Measurements from ENCODE around the gene METTL26. TPM values are rescaled to one million over a fixed set of nuclear protein-coding genes. Genes with fewer than 3 reads are reported as not detected.

Gene METTL26
- total and polyA plus RNA-seq, 2 donors = 26.7 to 135 TPM

DNA sequence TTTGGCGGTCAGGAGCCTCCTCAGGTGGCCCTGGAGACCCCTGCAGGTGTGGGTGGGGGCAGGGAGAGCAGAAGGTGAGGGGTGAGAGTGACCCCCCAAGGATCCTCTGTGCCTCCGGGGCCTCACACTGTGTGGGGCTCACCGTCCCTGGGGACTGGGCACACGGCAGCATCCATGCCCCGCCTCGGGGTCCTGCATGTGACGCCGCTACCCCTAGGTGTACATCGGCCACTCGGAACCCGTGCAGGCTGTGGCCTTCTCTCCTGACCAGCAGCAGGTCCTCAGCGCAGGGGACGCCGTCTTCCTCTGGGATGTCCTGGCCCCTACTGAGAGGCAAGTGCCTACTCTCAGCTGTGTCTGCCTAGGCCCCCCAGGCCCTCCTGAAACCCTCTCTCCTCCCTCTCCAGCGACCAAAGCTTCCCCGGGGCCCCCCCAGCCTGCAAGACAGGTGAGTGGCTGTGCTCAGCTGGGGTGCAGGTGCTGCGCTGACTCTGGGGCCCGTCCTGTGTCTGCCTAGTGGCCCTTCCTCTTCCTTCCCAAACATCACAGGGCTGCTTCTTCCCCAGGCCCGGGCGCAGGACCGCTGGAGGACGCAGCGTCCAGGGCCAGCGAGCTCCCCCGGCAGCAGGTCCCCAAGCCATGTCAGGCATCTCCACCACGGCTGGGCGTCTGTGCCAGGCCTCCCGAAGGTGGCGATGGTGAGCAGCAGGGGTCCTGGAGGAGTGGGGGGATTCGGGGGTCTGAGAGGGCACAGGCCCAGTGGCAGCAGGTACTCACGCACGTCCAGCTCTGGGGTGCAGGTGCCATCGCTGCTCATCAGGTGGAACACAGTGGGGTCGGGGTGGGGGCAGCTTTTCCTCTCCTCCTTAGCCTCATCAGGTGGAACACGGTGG lies 22.8 kb upstream of the METTL26 start:
- WGBS = 91% methylated on average over 35 of the region's 35 CpGs
- H3K27ac ChIP-seq (ENCODE audit: low read depth) = no peak overlapping the region
- no peak overlapping the region for H3K4me3 ChIP-seq (ENCODE audit: low read depth, low read length)
- DNase-seq (ENCODE audit: extremely low spot score) = no peak
- H3K4me1 ChIP-seq (ENCODE audit: insufficient read depth) = no peaks in the 10 kb centered on the region
- H3K36me3 ChIP-seq (ENCODE audit: insufficient read depth) = no peaks in the 10 kb centered on the region

DNA sequence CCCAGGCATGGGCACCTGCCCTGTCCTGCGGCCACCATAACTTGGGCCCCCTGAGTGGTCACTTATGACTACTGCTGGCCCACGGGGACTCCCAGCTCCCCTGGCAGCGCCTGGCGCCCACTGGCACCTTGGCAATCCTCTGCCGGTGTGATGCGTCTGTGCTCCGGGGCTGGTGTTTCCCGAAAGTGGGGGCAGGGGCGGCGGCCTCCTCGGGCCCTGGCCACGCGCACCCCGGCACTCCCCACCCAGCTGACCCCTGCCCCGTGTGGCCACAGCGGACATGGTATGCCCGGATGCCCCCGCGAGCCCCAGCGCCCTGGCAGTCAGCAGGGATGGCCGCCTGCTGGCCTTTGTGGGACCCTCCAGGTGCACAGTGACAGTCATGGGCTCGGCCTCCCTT lies 21.4 kb upstream of the METTL26 start:
- WGBS = 94% methylated on average over 22 of the region's 22 CpGs
- H3K36me3 ChIP-seq (ENCODE audit: insufficient read depth) = no peaks in the 10 kb centered on the region
- H3K4me1 ChIP-seq (ENCODE audit: insufficient read depth) = no peaks in the 10 kb centered on the region
- H3K4me3 ChIP-seq (ENCODE audit: low read depth, low read length) = no peak overlapping the region
- DNase-seq (ENCODE audit: extremely low spot score) = no peak
- H3K27ac ChIP-seq (ENCODE audit: low read depth) = no peak overlapping the region

DNA sequence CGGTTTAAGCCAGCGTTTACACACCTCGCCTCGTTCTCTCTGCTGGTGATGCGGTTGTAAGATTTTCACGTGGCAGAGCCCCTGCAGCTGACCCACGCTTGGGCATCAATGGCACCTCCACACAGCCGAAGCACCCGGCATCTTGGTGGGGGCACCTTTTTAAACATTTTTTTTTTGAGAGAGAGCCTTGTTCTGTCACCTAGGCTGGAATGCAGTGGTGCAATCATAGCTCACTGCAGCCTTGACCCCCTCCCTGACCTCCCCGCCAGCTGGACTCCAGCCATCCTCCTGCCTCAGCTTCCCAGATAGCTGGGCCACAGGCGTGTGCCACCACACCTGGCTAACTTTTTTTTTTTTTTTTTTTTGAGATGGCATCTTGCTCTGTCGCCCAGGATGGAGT lies 17.9 kb upstream of the METTL26 start:
- H3K4me1 ChIP-seq (ENCODE audit: insufficient read depth) = no peaks in the 10 kb centered on the region
- H3K36me3 ChIP-seq (ENCODE audit: insufficient read depth) = no peaks in the 10 kb centered on the region
- H3K4me3 ChIP-seq (ENCODE audit: low read depth, low read length) = no peak overlapping the region
- H3K27ac ChIP-seq (ENCODE audit: low read depth) = no peak overlapping the region
- 90% methylated on average over 12 of the region's 12 CpGs for whole genome bisulfite sequencing
- no peak for DNase-seq (ENCODE audit: extremely low spot score)

DNA sequence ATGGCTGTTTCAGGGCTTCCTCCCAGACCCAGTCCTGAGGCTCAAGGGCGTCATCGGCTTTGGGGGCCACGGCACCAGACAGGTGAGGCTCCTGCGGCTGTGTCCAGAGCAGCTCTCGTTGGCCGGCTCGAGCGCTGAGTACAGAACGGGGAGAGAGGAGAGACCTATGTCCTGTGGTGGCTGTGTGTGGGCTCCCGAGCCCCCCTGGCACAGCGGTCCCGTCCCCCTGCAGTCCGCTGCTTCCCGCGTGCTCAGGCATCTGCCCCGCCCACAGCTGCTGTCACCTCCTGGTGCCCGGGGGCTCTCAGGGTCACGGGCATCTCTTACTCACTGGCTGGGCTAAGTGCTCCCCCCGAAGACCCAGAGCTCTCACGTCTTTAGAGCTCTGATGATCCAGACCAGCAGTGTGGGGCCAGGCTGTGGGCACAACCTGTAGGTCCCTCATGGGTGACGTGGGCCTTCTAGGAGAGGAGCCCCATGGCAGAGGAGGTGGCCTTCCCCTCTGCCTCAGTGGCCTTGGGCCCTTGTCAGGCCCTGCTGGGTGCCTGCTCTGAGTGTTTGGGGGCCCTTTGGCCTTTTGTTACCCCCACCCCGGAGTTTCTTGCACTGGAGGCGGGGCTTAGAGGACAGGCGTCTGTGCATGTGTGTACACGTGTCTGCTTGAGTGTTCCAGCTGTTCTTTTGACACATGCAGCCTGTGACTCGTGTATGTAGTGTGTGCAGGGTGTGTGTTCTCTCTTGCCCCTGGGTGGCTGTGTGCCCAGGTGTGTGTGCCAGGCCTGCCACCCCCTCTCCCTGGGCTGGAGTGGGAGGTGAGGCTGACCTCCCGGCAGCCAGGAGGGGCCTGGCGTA lies 16.6 kb upstream of the METTL26 start:
- 81% methylated on average over 28 of the region's 28 CpGs for WGBS

DNA sequence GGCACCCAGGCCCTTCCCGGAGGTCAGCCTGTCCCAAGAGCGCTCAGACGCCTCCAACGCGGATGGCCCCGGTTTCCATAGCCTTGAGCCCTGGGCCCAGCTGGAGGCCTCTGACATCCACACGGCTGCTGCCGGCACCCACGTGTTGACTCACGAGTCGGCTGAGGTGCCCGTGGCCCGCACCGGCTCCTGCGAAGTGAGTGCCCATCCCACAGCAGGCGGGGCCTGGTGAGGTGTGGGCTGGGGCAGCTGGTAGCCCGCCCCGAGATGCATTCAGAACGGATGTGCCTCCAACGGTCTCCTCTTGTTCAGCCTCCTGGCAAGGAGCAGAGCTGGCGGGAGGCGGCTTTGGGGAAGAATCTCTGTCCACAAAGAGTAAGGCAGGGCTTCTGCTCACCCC lies 15.7 kb upstream of the METTL26 start:
- no peak overlapping the region for H3K4me3 ChIP-seq (ENCODE audit: low read depth, low read length)
- H3K36me3 ChIP-seq (ENCODE audit: insufficient read depth) = no peaks in the 10 kb centered on the region
- H3K4me1 ChIP-seq (ENCODE audit: insufficient read depth) = no peaks in the 10 kb centered on the region
- DNase-seq (ENCODE audit: extremely low spot score) = no peak
- no peak overlapping the region for H3K27ac ChIP-seq (ENCODE audit: low read depth)
- WGBS = 90% methylated on average over 22 of the region's 22 CpGs

More for the DNA sequence above, 16.6 kb upstream of the METTL26 start:
- no peaks in the 10 kb centered on the region for H3K4me1 ChIP-seq (ENCODE audit: insufficient read depth)
- no peaks in the 10 kb centered on the region for H3K36me3 ChIP-seq (ENCODE audit: insufficient read depth)
- no peak overlapping the region for H3K27ac ChIP-seq (ENCODE audit: low read depth)
- DNase-seq (ENCODE audit: extremely low spot score) = no peak
- no peak overlapping the region for H3K4me3 ChIP-seq (ENCODE audit: low read depth, low read length)

DNA sequence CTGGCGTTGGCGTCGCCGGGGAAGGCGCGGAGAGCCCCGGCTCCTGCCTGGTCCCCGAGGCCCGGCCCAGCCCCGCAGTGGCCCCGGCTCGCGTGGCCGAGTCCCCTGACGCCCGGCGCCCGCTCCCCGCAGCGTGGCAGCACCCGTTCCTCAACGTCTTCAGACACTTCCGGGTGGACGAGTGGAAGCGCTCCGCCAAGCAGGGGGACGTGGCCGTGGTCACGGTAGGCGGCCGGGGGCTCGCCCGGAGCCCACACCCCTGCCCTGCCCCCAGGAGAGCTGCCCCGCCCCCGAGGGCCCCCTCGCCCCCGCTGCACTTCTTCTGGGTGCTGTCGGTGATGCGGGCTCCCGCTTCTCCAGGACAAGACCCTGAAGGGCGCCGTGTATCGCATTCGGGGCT lies 13.5 kb upstream of the METTL26 start:
- no peaks in the 10 kb centered on the region for H3K36me3 ChIP-seq (ENCODE audit: insufficient read depth)
- H3K27ac ChIP-seq (ENCODE audit: low read depth) = no peak overlapping the region
- H3K4me1 ChIP-seq (ENCODE audit: insufficient read depth) = no peaks in the 10 kb centered on the region
- DNase-seq (ENCODE audit: extremely low spot score) = no peak
- 1% methylated on average over 44 of the region's 44 CpGs for WGBS
- peak overlapping the region; percentile 81 for H3K4me3 ChIP-seq (ENCODE audit: low read depth, low read length)

DNA sequence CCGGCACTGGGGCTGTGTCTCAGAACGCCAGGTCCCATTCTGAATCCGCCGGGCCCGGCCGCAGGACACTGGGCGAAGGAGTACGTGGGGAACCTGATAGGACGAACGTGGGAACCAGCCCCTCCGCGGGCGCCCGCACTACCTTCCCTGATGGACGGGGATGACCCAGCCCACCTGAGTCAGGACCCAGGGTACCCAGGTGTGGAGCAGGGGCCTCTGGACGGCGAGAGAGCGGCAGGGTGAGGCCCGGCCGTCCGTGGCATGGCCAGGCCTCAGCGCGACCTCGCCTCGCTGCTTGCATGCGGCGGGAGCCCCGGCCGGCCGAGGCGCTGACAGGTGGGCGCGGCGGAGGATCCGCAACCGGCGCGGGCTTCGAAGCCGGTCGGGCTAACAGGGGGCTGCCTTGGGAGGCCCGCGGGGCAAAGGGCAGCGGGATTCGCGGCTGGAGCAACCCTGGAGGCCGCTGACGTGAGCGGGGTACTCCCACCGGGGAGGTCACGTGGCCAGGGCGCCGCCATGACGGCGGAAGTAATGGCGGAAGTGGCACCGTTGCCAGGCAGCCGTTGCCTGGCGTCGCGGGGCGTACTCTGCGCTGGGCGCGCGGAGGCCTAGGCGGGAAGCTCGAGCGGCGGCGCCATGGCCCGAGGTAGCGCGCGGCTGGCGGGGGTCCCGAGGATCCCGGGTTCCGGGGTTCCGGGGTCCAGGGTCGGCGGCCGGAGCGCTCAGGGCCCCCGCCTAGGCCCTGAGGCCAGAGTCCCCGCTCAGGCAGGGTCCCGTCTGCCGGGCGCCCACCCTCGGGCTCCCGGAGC lies 12.9 kb upstream of the METTL26 start, which contains the start of gene WDR90:
Gene WDR90 (plus strand): TSS at position 585 of the 809 bp plus-strand sequence. CDS start 52 bp downstream, at position 637.
- Histone ChIP-seq H3K4me3 (ENCODE audit: low read depth, low read length) (peak within 1 kb of the TSS; percentile 81), H3K4me1 (ENCODE audit: insufficient read depth) (no peaks in the 10 kb centered on the region), H3K36me3 (ENCODE audit: insufficient read depth) (no peaks in the 10 kb centered on the region), H3K27ac (ENCODE audit: low read depth) (peak within 1 kb of the TSS; percentile 81)
- peak; percentile 59 for DNase-seq (ENCODE audit: extremely low spot score)
- WGBS = 1% methylated on average over 91 of the region's 91 CpGs

DNA sequence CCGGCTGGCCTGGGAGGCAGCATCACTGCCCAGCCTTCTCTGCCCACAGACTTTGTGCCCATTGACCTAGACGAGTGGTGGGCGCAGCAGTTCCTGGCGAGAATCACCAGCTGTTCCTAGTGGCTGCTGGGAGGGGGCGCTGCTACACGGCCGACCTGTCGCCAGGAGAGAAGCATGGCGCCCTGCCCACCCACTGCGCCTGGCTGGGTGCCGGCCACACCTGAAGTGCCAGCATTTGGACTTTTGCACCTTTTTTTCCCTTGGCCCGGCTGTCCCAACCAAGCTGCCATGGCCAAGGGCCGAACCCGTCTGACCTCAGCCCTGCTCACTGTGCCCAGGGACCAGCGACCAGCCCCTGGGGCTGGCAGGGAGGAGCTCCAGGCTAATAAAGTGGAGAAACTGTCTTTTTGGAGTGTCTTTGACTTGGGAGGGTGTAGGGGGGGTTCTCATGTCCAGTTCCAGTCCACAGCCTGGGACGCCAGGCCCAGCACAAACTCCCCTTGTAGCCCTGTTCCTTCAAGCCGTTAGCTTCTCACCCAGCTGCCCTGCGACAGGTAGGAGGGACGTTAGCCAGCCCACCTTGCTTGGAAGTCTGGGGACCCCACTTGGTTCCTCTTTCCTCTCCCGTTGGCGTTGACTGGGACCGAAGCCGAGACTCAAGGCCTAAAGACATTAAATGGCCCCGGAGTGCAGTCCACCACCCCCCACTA lies 12.1 kb upstream of the METTL26 start:
- Histone ChIP-seq H3K4me1 (ENCODE audit: insufficient read depth) (no peaks in the 10 kb centered on the region), H3K4me3 (ENCODE audit: low read depth, low read length) (peak overlapping the region; percentile 81), H3K36me3 (ENCODE audit: insufficient read depth) (no peaks in the 10 kb centered on the region), H3K27ac (ENCODE audit: low read depth) (peak overlapping the region; percentile 81)
- no peak for DNase-seq (ENCODE audit: extremely low spot score)
- WGBS = 36% methylated on average over 24 of the region's 24 CpGs

DNA sequence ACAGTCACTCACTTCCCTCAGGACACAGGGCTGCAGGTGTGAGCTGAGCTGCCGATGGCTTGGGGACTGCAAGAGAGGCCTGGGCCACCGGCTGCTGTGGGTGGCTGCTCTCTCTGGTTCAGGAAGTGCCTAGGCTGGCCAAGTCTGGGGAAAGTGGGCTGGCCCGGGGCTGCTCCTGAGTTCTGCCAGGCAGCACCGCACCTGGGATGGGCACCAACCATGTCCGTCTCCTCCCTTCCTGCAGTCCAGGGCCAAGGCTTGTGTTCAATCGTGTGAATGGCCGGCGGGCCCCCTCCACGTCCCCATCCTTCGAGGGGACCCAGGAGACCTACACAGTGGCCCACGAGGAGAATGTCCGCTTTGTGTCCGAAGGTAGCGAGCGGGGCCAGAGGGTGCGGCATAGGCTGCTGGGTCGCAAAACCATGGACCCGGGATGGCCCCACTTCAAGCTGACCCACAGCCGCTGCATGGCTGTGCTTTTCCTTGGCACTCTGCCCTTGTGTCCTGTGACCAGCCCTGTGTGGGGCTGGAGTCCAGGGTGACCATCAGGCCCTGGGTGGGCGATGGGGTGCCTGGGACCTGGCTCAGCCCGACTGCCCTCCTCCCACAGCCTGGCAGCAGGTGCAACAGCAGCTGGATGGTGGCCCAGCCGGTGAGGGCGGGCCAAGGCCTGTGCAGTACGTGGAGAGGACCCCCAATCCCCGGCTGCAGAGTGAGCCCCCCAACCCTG lies 11.2 kb upstream of the METTL26 start:
- Histone ChIP-seq H3K27ac (ENCODE audit: low read depth) (no peak overlapping the region), H3K4me1 (ENCODE audit: insufficient read depth) (no peaks in the 10 kb centered on the region), H3K4me3 (ENCODE audit: low read depth, low read length) (no peak overlapping the region), H3K36me3 (ENCODE audit: insufficient read depth) (no peaks in the 10 kb centered on the region)
- DNase-seq (ENCODE audit: extremely low spot score) = no peak
- 84% methylated on average over 25 of the region's 25 CpGs for WGBS

DNA sequence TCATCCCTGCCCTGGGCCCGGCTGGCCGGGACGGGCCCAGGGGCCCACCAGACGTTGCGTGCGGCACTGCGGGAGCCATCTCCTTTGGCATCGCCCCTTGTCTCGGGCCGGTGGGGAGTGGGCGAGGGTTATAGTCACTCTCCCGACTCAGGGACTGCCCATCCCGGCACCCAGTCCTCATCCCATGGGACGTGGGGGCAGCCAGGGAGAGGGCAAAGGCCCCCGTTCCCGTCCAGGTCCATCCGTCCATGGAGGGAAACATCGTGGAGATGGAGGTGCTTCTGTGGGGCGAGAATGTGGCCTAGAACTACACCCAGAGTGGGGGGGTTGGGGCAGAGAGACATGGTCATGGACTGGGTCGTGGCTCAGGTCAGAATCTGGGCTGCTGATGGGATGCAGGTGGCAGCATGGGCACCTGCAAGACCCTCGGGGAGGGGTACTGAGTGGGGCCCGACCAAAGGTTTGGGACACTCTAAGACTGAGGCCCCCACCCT lies 10.6 kb upstream of the METTL26 start:
- Histone ChIP-seq H3K27ac (ENCODE audit: low read depth) (no peak overlapping the region), H3K36me3 (ENCODE audit: insufficient read depth) (no peaks in the 10 kb centered on the region), H3K4me1 (ENCODE audit: insufficient read depth) (no peaks in the 10 kb centered on the region), H3K4me3 (ENCODE audit: low read depth, low read length) (no peak overlapping the region)
- no peak for DNase-seq (ENCODE audit: extremely low spot score)
- WGBS = 78% methylated on average over 22 of the region's 22 CpGs

DNA sequence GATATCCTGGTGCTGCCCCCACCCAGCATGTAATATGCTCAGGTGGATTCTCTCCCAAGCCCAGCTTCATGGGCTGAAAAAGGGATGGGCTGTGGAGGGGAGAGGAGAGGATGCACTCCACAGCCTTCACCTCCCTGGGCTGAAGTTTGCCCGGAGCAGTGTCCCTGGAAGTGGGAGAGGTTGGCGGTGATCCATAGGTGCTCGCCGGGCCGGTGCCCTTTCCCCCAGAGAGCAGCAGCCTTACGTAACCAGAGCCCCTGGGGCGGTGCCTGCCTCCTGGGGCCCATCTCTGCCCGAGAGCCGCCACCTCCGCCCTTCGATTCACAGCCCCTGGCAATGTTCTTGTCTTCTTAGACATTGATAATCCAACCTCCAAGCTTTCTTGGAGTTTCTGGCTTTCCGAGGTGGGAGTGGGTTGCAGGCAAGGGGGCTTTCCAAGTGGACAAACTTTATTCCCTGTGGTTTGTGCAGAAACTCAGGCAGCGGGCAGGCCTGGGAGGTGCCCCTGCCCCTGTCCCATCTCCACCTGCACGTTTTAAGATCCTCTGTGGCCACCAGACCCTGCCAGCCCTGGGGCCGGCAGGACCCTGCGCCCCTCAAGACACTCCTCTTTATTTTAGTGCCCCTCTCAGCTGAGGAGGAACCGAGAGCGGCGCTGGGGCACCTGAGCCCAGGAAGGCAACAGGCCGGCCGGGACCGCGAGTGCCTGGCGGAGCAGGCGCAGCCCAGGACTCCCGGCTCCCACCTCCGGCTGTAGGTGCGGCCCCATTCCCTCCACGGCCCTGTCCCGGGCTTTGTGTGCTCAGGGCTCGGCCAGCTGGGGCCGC lies 10.0 kb upstream of the METTL26 start:
- H3K4me1 ChIP-seq (ENCODE audit: insufficient read depth) = no peaks in the 10 kb centered on the region
- no peaks in the 10 kb centered on the region for H3K36me3 ChIP-seq (ENCODE audit: insufficient read depth)
- no peak overlapping the region for H3K27ac ChIP-seq (ENCODE audit: low read depth)
- DNase-seq (ENCODE audit: extremely low spot score) = no peak
- no peak overlapping the region for H3K4me3 ChIP-seq (ENCODE audit: low read depth, low read length)
- 75% methylated on average over 32 of the region's 32 CpGs for WGBS

Data from urinary bladder (tissue), 4 donors.